OCI-LY3 (cell line): ENCODE measurements around the gene NOL3.

Source experiments
- H2AFZ ChIP-seq: fragments of 200-600, 300-600 bp; shearing (Covaris generic); 2 replicates; pipeline ENCODE4 v1.6.0; 2014; ENCODE audit warnings: antibody characterized with exemption, low read depth, low read length
- H3K27ac ChIP-seq: fragments of 200-600, 300-600 bp; sonication (generic); 2 replicates; pipeline ENCODE4 v1.5.1; 2014; ENCODE audit warnings: mild to moderate bottlenecking, low read length, moderate library complexity, mixed read lengths
- H3K27me3 ChIP-seq: fragments of 200-600, 300-600 bp; sonication (generic); 2 replicates; pipeline ENCODE4 v1.6.1; 2014; ENCODE audit warnings: low read depth, low read length, mixed read lengths
- H3K36me3 ChIP-seq: fragments of 200-600, 300-600 bp; sonication (generic); replicated peaks from 2 replicates; pipeline ENCODE3; 2014; ENCODE audit warnings: low read depth, low read length, mixed read lengths
- H3K4me1 ChIP-seq: fragments of 300-600, 200-600 bp; sonication (generic); 2 replicates; pipeline ENCODE4 v1.6.1; 2014; ENCODE audit warnings: low read length, mixed read lengths
- H3K4me2 ChIP-seq: fragments of 200-600, 300-600 bp; sonication (generic); 2 replicates; pipeline ENCODE4 v1.6.1; 2014; ENCODE audit warnings: low read length, mixed read lengths
- H3K4me3 ChIP-seq: fragments of 300-600, 200-600 bp; sonication (generic); 2 replicates; pipeline ENCODE4 v1.5.1; 2014; ENCODE audit warnings: antibody characterized with exemption, mild to moderate bottlenecking, low read length, moderate library complexity
- H3K79me2 ChIP-seq: fragments of 300-600, 200-600 bp; shearing (Covaris generic); 2 replicates; pipeline ENCODE4 v1.6.1; 2014; ENCODE audit warnings: mild to moderate bottlenecking, low read length, mixed read lengths
- H3K9ac ChIP-seq: fragments of 300-600, 200-600 bp; shearing (Covaris generic); 2 replicates; pipeline ENCODE4 v1.6.0; 2014; ENCODE audit warnings: mild to moderate bottlenecking, low read length, moderate library complexity
- H3K9me3 ChIP-seq: fragments of 200-600, 300-600 bp; shearing (Covaris generic); 2 replicates; pipeline ENCODE4 v1.6.1; 2014; ENCODE audit warnings: low read length, mixed read lengths; ENCODE audit not compliant: insufficient read depth
- H4K20me1 ChIP-seq: fragments of 200-600, 300-600 bp; sonication (generic); 2 replicates; pipeline ENCODE4 v1.6.1; 2016; ENCODE audit warnings: low read length, mixed read lengths; ENCODE audit not compliant: insufficient read depth
- CTCF ChIP-seq: fragments of 200-600, 300-600 bp; sonication (generic); IDR thresholded peaks from 2 replicates; pipeline ENCODE4 v1.5.1; 2014; ENCODE audit warnings: antibody characterized with exemption, low read length, low read depth
- EZH2phosphoT487 ChIP-seq: fragments of 200-600 bp; shearing (Covaris generic); IDR thresholded peaks from 2 replicates; pipeline ENCODE4 v1.6.1; 2018; ENCODE audit warnings: antibody characterized with exemption, mixed run types, low read depth

Gene NOL3

GRCh38 chr16:67215706-67216105, 45.4 kb downstream of the NOL3 start:
- Histone ChIP-seq H3K4me2 (no peak overlapping the region), H3K4me3 (no peak overlapping the region), H2AFZ (no peak overlapping the region), H3K9ac (no peak overlapping the region), H3K27me3 (no peaks in the 10 kb centered on the region), H3K79me2 (no peaks in the 10 kb centered on the region), H3K27ac (no peak overlapping the region), H3K36me3 (no peaks in the 10 kb centered on the region), H3K4me1 (no peaks in the 10 kb centered on the region), H3K9me3 (no peaks in the 10 kb centered on the region), H4K20me1 (no peaks in the 10 kb centered on the region)
- no peak for TF ChIP-seq EZH2phosphoT487
- no peak for TF ChIP-seq CTCF

- H4K20me1 ChIP-seq, result no peaks in the 10 kb centered on the region
- H3K4me2 ChIP-seq, result no peak overlapping the region
- H3K9me3 ChIP-seq, result no peaks in the 10 kb centered on the region
- TF ChIP-seq EZH2phosphoT487, result no peak
- no peak for TF ChIP-seq CTCF
- no peak overlapping the region for H3K4me3 ChIP-seq
- no peaks in the 10 kb centered on the region for H3K27me3 ChIP-seq
- H3K9ac ChIP-seq, result no peak overlapping the region
- no peak overlapping the region for H3K27ac ChIP-seq
- H2AFZ ChIP-seq, result no peak overlapping the region
- H3K79me2 ChIP-seq, result no peaks in the 10 kb centered on the region
- H3K36me3 ChIP-seq, result no peaks in the 10 kb centered on the region
- no peaks in the 10 kb centered on the region for H3K4me1 ChIP-seq
These were observed 46.5 kb downstream of the NOL3 start for GRCh38 chr16:67216612-67217490.

GRCh38 chr16:67223992-67224391, 53.7 kb downstream of the NOL3 start:
- no peak overlapping the region for H3K4me3 ChIP-seq
- peaks cover 13% of the 10 kb centered on the region for H3K4me1 ChIP-seq
- H4K20me1 ChIP-seq, result no peaks in the 10 kb centered on the region
- no peak overlapping the region for H3K27ac ChIP-seq
- no peaks in the 10 kb centered on the region for H3K9me3 ChIP-seq
- H3K79me2 ChIP-seq, result peaks cover 21% of the 10 kb centered on the region
- H3K4me2 ChIP-seq, result no peak overlapping the region
- peaks cover 12% of the 10 kb centered on the region for H3K36me3 ChIP-seq
- no peaks in the 10 kb centered on the region for H3K27me3 ChIP-seq
- no peak overlapping the region for H3K9ac ChIP-seq
- no peak overlapping the region for H2AFZ ChIP-seq
- TF ChIP-seq EZH2phosphoT487 (no peak), CTCF (no peak)
